SU-DHL-6 (cell line): ENCODE results near the gene DOHH.
"Not testable (repeated sequence)": the region's sequence is repeated elsewhere in the genome, so short reads cannot be mapped to it uniquely, and the experiment has no call there.

Experiments used
- H2AFZ ChIP-seq: fragments of 200-600 bp; sonication (generic); 2 replicates; pipeline ENCODE4 v1.6.1; 2014; ENCODE audit warnings: low read depth, mild to moderate bottlenecking, moderate library complexity, mixed read lengths, antibody characterized with exemption, low read length; ENCODE audit not compliant: severe bottlenecking
- H3F3A ChIP-seq: fragments of 200-600 bp; shearing (Covaris generic); 2 replicates; pipeline ENCODE4 v1.6.0; 2016; ENCODE audit warnings: antibody characterized with exemption, mild to moderate bottlenecking; ENCODE audit not compliant: insufficient read depth
- H3K27ac ChIP-seq: fragments of 200-600 bp; sonication (generic); 2 replicates; pipeline ENCODE4 v1.5.1; 2016; ENCODE audit warnings: low read depth, mild to moderate bottlenecking, low read length, moderate library complexity, mixed read lengths
- H3K27me3 ChIP-seq: fragments of 200-600 bp; sonication (generic), shearing (Covaris generic); 2 replicates; pipeline ENCODE4 v1.6.0; 2014; ENCODE audit warnings: mild to moderate bottlenecking, low read length
- H3K36me3 ChIP-seq: fragments of 200-600 bp; sonication (generic); 2 replicates; pipeline ENCODE4 v1.6.1; 2014; ENCODE audit warnings: mild to moderate bottlenecking, low read length, mixed read lengths
- H3K4me2 ChIP-seq: fragments of 300-600, 200-600 bp; shearing (Covaris generic), sonication (generic); 2 replicates; pipeline ENCODE4 v1.6.0; 2014; ENCODE audit warnings: low read length, low read depth, mild to moderate bottlenecking; ENCODE audit not compliant: poor library complexity, severe bottlenecking
- H3K4me3 ChIP-seq: fragments of 200-600 bp; sonication (generic); 2 replicates; pipeline ENCODE4 v1.5.1; 2014; ENCODE audit warnings: antibody characterized with exemption, low read length, mild to moderate bottlenecking, mixed read lengths; ENCODE audit not compliant: insufficient read depth, poor library complexity, severe bottlenecking
- H3K79me2 ChIP-seq: fragments of 200-600 bp; sonication (generic); 2 replicates; pipeline ENCODE4 v1.6.1; 2014; ENCODE audit warnings: mild to moderate bottlenecking, low read length, moderate library complexity; ENCODE audit not compliant: insufficient read depth
- H3K9ac ChIP-seq: fragments of 200-600 bp; sonication (generic); 2 replicates; pipeline ENCODE4 v1.7.0; 2014; ENCODE audit warnings: mild to moderate bottlenecking, low read length
- H3K9me2 ChIP-seq: fragments of 200-600 bp; sonication (generic); replicated peaks from 2 replicates; pipeline ENCODE4 v1.6.1; 2014; ENCODE audit warnings: low read length; ENCODE audit not compliant: insufficient read depth
- H3K9me3 ChIP-seq: fragments of 200-600 bp; sonication (generic); 2 replicates; pipeline ENCODE4 v1.6.1; 2014; ENCODE audit warnings: low read length, mixed read lengths; ENCODE audit not compliant: insufficient read depth
- H4K20me1 ChIP-seq: fragments of 200-600 bp; sonication (generic); 2 replicates; pipeline ENCODE4 v1.6.1; 2014; ENCODE audit warnings: low read depth, mild to moderate bottlenecking, antibody characterized with exemption, low read length, moderate library complexity, mixed read lengths
- EZH2phosphoT487 ChIP-seq: fragments of 200-600 bp; sonication (generic), shearing (Covaris generic); conservative IDR thresholded peaks from 2 replicates; pipeline ENCODE4 v1.6.1; 2018; ENCODE audit warnings: mild to moderate bottlenecking, antibody characterized with exemption, low read length, moderate library complexity, mixed read lengths
- TF ChIP-seq, protein P1 (sequence below): fragments of 200-600 bp; sonication (generic); IDR thresholded peaks from one replicate; pipeline ENCODE4 v1.5.1; 2017; ENCODE audit warnings: antibody characterized with exemption, mild to moderate bottlenecking, low read length, moderate library complexity; ENCODE audit not compliant: insufficient read depth, poor library complexity, severe bottlenecking

Gene DOHH

DNA sequence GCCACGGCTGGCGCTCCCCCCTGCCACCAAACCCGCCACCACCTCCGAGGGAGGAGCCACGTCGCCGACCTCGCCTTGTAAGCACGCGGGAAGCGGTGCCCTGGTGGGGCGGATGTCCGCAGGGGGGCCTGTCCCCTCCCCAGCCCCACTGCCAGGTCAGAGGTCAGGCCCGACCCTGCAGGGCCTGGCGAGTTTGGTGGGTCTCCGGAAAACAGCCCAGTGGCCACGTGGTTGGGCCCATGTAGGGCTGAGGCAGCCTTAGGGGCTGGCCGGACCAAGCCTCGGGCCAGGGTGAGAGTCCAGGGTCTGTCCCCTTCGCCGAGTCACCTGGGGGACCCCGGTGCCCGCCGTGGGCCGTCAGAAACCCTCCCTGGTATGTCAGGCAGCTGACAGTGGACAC lies 46.6 kb downstream of the DOHH start:
- Histone ChIP-seq H3K4me2 (no peak overlapping the region), H3F3A (no peaks in the 10 kb centered on the region), H3K27ac (no peak overlapping the region), H4K20me1 (no peaks in the 10 kb centered on the region), H3K9me3 (no peaks in the 10 kb centered on the region), H3K79me2 (no peaks in the 10 kb centered on the region), H2AFZ (no peak overlapping the region), H3K9ac (no peak overlapping the region), H3K4me3 (no peak overlapping the region), H3K36me3 (no peaks in the 10 kb centered on the region), H3K9me2 (no peaks in the 10 kb centered on the region), H3K27me3 (no peaks in the 10 kb centered on the region)
- no peak for TF ChIP-seq EZH2phosphoT487
- TF ChIP-seq, protein P1, sequence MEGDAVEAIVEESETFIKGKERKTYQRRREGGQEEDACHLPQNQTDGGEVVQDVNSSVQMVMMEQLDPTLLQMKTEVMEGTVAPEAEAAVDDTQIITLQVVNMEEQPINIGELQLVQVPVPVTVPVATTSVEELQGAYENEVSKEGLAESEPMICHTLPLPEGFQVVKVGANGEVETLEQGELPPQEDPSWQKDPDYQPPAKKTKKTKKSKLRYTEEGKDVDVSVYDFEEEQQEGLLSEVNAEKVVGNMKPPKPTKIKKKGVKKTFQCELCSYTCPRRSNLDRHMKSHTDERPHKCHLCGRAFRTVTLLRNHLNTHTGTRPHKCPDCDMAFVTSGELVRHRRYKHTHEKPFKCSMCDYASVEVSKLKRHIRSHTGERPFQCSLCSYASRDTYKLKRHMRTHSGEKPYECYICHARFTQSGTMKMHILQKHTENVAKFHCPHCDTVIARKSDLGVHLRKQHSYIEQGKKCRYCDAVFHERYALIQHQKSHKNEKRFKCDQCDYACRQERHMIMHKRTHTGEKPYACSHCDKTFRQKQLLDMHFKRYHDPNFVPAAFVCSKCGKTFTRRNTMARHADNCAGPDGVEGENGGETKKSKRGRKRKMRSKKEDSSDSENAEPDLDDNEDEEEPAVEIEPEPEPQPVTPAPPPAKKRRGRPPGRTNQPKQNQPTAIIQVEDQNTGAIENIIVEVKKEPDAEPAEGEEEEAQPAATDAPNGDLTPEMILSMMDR = no peak

DNA sequence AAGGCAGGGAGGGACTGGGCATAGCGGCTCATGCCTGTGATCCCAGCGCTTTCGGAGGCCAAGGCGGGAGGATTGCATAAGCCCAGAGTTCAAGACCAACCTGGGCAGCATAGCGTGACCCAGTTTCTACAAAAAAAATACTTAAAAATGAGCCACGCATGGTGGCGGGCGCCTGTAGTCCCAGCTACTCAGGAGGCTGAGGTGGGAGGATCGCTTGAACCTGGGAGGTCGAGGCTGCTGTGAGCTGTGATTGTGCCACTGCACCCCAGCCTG lies 47.6 kb downstream of the DOHH start:
- not testable (repeated sequence) for H3F3A ChIP-seq, H4K20me1 ChIP-seq, H3K79me2 ChIP-seq, H3K9me2 ChIP-seq, H3K9me3 ChIP-seq, H3K36me3 ChIP-seq, H2AFZ ChIP-seq, H3K4me2 ChIP-seq, H3K9ac ChIP-seq, H3K27ac ChIP-seq, H3K4me3 ChIP-seq, H3K27me3 ChIP-seq

DNA sequence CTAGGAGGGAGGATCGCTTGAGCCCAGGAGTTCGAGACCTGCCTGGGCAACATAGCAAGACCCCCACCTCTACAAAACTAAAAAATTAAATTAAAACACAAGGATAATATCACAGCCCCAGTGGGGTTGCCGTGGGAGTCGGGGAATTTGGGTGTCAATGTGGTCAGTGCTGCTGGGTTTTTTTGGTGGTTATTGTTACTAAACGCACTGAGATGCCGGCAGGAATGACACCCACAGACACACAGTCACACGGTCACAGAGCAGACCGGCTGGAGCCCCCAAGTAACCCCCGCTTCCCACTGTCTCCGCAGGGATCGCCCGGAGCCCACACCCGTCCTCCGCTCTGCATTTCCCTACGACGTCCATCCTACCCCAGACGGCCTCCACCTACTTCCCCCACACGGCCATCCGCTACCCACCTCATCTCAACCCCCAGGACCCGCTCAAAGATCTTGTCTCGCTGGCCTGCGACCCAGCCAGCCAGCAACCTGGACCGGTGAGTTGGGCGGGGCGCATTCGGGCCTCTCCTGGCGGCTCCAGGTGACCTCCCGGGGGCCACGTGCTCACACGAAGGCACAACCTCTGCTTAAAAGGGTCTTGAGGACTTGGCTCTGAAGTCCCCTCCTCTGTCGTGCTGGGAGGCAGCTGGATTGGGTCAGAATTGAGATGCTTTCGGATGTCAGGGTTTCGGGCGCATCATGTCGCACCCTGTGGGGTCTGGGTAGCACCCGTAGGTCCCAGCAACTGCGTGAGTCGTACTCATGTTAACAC lies 48.1 kb downstream of the DOHH start:
- Histone ChIP-seq H3K9ac (no peak overlapping the region), H3K27me3 (no peaks in the 10 kb centered on the region), H2AFZ (no peak overlapping the region), H3K27ac (no peak overlapping the region), H3F3A (no peaks in the 10 kb centered on the region), H3K4me3 (no peak overlapping the region), H3K9me2 (no peaks in the 10 kb centered on the region), H3K36me3 (no peaks in the 10 kb centered on the region), H3K4me2 (no peak overlapping the region), H3K9me3 (no peaks in the 10 kb centered on the region), H4K20me1 (no peaks in the 10 kb centered on the region), H3K79me2 (no peaks in the 10 kb centered on the region)
- TF ChIP-seq, protein P1 = no peak
- no peak for TF ChIP-seq EZH2phosphoT487

DNA sequence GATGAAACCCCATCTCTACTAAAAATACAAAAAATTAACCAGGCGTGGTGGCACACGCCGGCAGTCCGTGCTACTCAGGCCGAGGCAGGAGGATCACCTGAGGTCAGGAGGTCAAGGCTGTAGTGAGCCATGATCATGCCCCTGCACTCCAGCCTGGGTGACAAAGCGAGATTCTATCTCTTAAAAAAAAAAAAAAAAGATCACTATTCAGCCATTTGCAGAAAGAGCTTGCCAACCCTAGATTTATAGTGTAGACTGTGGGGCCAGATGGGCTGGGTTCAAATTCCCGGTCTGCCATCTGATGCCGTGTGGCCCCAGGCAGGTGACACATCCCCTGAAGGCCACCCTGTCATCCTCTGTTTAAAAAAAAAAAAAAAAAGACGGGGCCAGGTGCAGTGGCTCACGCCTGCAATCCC lies 49.0 kb downstream of the DOHH start:
- H3K4me2 ChIP-seq = no peak overlapping the region
- no peak overlapping the region for H3K27ac ChIP-seq

More for the DNA sequence above, 49.0 kb downstream of the DOHH start:
- no peaks in the 10 kb centered on the region for H3F3A ChIP-seq
- no peaks in the 10 kb centered on the region for H3K79me2 ChIP-seq
- no peaks in the 10 kb centered on the region for H3K36me3 ChIP-seq
- H3K9me3 ChIP-seq = no peaks in the 10 kb centered on the region
- no peaks in the 10 kb centered on the region for H3K27me3 ChIP-seq
- no peak overlapping the region for H2AFZ ChIP-seq
- H3K9me2 ChIP-seq = no peaks in the 10 kb centered on the region
- no peak overlapping the region for H3K9ac ChIP-seq
- TF ChIP-seq EZH2phosphoT487 = no peak
- TF ChIP-seq, protein P1 = no peak
- no peaks in the 10 kb centered on the region for H4K20me1 ChIP-seq
- no peak overlapping the region for H3K4me3 ChIP-seq
